ENCODE results near the gene CTNNA2. TPM values are rescaled to one million over a fixed set of nuclear protein-coding genes. Genes with fewer than 3 reads are reported as not detected.

The CTNNA2 gene
- total RNA-seq, 1 donor from 2014 or later: not detected

- Histone ChIP-seq H3K27me3 (no peaks in the 10 kb centered on the region), H3K9me3 (no peaks in the 10 kb centered on the region), H3K4me3 (no peak overlapping the region), H3K4me1 (no peaks in the 10 kb centered on the region), H3K27ac (no peak overlapping the region), H3K36me3 (no peaks in the 10 kb centered on the region)
- DNase-seq (no peak), ATAC-seq (no peak)
- TF ChIP-seq CTCF (IDR thresholded peaks at IDR 0.05): no peak
- intact Hi-C loops (cut with DNase I): no loop called here
These were observed 501.8 kb downstream of the CTNNA2 start for GRCh38 chr2:80014637-80015036.

- Histone ChIP-seq H3K36me3 (no peaks in the 10 kb centered on the region), H3K27ac (no peak overlapping the region), H3K27me3 (no peaks in the 10 kb centered on the region), H3K4me3 (no peak overlapping the region), H3K4me1 (no peaks in the 10 kb centered on the region), H3K9me3 (no peaks in the 10 kb centered on the region)
- intact Hi-C loops (cut with DNase I): no loop called here
- ATAC-seq: no peak
- no peak for DNase-seq
- TF ChIP-seq CTCF (IDR thresholded peaks at IDR 0.05): no peak
These were observed 503.3 kb downstream of the CTNNA2 start for GRCh38 chr2:80016171-80016570.

GRCh38 chr2:80019571-80020460 is 507.0 kb downstream of the CTNNA2 start:
- no peak overlapping the region for H3K4me3 ChIP-seq
- intact Hi-C loops (cut with DNase I): no loop called here
- no peak for ATAC-seq

GRCh38 chr2:80022018-80022417 is 509.2 kb downstream of the CTNNA2 start:
- Histone ChIP-seq H3K27ac (no peak overlapping the region), H3K4me1 (no peaks in the 10 kb centered on the region), H3K36me3 (no peaks in the 10 kb centered on the region), H3K4me3 (no peak overlapping the region), H3K27me3 (no peaks in the 10 kb centered on the region), H3K9me3 (no peaks in the 10 kb centered on the region)
- ATAC-seq (no peak), DNase-seq (no peak)
- intact Hi-C loops (cut with DNase I): no loop called here
- TF ChIP-seq CTCF (IDR thresholded peaks at IDR 0.05): no peak

More at GRCh38 chr2:80019571-80020460, 507.0 kb downstream of the CTNNA2 start:
- H3K9me3 ChIP-seq: no peaks in the 10 kb centered on the region
- H3K27me3 ChIP-seq: no peaks in the 10 kb centered on the region
- DNase-seq: no peak
- H3K27ac ChIP-seq: no peak overlapping the region
- H3K4me1 ChIP-seq: no peaks in the 10 kb centered on the region
- TF ChIP-seq CTCF (IDR thresholded peaks at IDR 0.05): no peak
- no peaks in the 10 kb centered on the region for H3K36me3 ChIP-seq

- H3K36me3 ChIP-seq: no peaks in the 10 kb centered on the region
- no peak for ATAC-seq
- no peak overlapping the region for H3K4me3 ChIP-seq
- H3K9me3 ChIP-seq: no peaks in the 10 kb centered on the region
- intact Hi-C loops (cut with DNase I): no loop called here
- H3K27ac ChIP-seq: no peak overlapping the region
- no peaks in the 10 kb centered on the region for H3K27me3 ChIP-seq
- no peak for TF ChIP-seq CTCF (IDR thresholded peaks at IDR 0.05)
- H3K4me1 ChIP-seq: no peaks in the 10 kb centered on the region
- no peak for DNase-seq
These were observed 513.3 kb downstream of the CTNNA2 start for GRCh38 chr2:80026040-80026729.

All from upper lobe of right lung (tissue), 1 donor.